K562 (cell line): Measurements from ENCODE around the gene SEC14L1. TPM values are rescaled to one million over a fixed set of nuclear protein-coding genes. Genes with fewer than 3 reads are reported as not detected.
"Not testable (repeated sequence)": the region's sequence is repeated elsewhere in the genome, so short reads cannot be mapped to it uniquely, and the experiment has no call there.

ENCODE experiments used
- ATAC-seq: fragments of 200-7000 bp; cut with Tn5 transposase; 3 replicates; pipeline ENCODE4 v1.9.1; 2020; ENCODE audit warnings: moderate library complexity
- BruUV-seq: library from RNA; stranded (reverse); fragments of 400-500 nt; replicated peaks from 2 replicates; lab custom pipeline; 2021; lab: Mats Ljungman, UMichigan
- CTCF ChIA-PET: fragments of 300-600 bp; formaldehyde crosslinking; extraction: SDS; loops from one replicate; lab custom pipeline; 2021; ENCODE audit warnings: low intra/inter-chr PET ratio; lab: Yijun Ruan, JAX
- POLR2A ChIA-PET: fragments of 300-600, 350-650 bp; sonication (Branson Sonifier 250); formaldehyde crosslinking; extraction: SDS; loops from one replicate; lab custom pipeline; 2021; ENCODE audit warnings: antibody characterized with exemption, inconsistent platforms; lab: Yijun Ruan, JAX
- DNase-seq, 4 experiments: peaks; one replicate each; pipeline versions ENCODE4 v3.0.0 to v3.0.0-alpha.2; 2011 to 2018; ENCODE audit warnings: low spot score in 3 of 4, mixed read lengths in 3 of 4; ENCODE audit errors: extremely low read depth in 1 of 4
- FAIRE-seq: peaks from 2 replicates; lab custom pipeline; 2011; peaks lifted over from hg19 to GRCh38; lab: Jason Lieb, UNC
- H2AFZ ChIP-seq: 2 replicates; pipeline ENCODE4 v1.6.0; 2011; ENCODE audit warnings: low read depth, low read length, control low read depth, inconsistent platforms
- H3K27ac ChIP-seq: fragments of 200-600 bp; 3 replicates; pipeline ENCODE4 v1.8.0; 2011; ENCODE audit warnings: low read depth, mild to moderate bottlenecking, control low read depth, inconsistent platforms, low read length, moderate library complexity, mixed read lengths; ENCODE audit errors: extremely low read depth
- H3K27me3 ChIP-seq, 2 experiments: fragments of 300-600 bp in 1 of 2; 2 replicates in 1 of 2; 3 replicates in 1 of 2; pipeline versions ENCODE4 v1.6.0 to v1.8.0; 2011; ENCODE audit warnings: inconsistent platforms in 2 of 2, low read length in 2 of 2, mild to moderate bottlenecking in 1 of 2, mixed read lengths in 1 of 2, moderate library complexity in 1 of 2; ENCODE audit not compliant: control insufficient read depth in 2 of 2, insufficient read depth in 2 of 2
- H3K36me3 ChIP-seq: fragments of 300-600 bp; 3 replicates; pipeline ENCODE4 v1.8.0; 2011; ENCODE audit warnings: mild to moderate bottlenecking, low read length, inconsistent platforms; ENCODE audit not compliant: control insufficient read depth, insufficient read depth
- H3K4me1 ChIP-seq, 2 experiments: fragments of 200-600 bp in 1 of 2; replicated peaks in 1 of 2; 2 replicates in 1 of 2; 3 replicates in 1 of 2; pipeline versions ENCODE4 v1.5.1 to v1.8.0; 2011; ENCODE audit warnings: inconsistent platforms in 2 of 2, low read length in 2 of 2, mild to moderate bottlenecking in 1 of 2, mixed read lengths in 1 of 2, moderate library complexity in 1 of 2; ENCODE audit not compliant: control insufficient read depth in 2 of 2, insufficient read depth in 2 of 2
- H3K4me2 ChIP-seq: 2 replicates; pipeline ENCODE4 v1.6.1; 2011; ENCODE audit warnings: low read length, control low read depth, inconsistent platforms, mixed read lengths; ENCODE audit not compliant: insufficient read depth
- H3K4me3 ChIP-seq: fragments of 200-600 bp; sonication (generic), shearing (Covaris generic); 2 replicates; pipeline ENCODE4 v1.5.1; 2016; ENCODE audit warnings: control low read depth, inconsistent platforms
- H3K79me2 ChIP-seq: fragments of 200-600 bp; 3 replicates; pipeline ENCODE4 v1.8.0; 2011; ENCODE audit warnings: low read length, inconsistent platforms; ENCODE audit not compliant: control insufficient read depth, insufficient read depth
- H3K9ac ChIP-seq, 2 experiments: 2 replicates each; pipeline versions ENCODE4 v1.6.0 to v1.6.1; 2011; ENCODE audit warnings: low read depth in 2 of 2, low read length in 2 of 2, control low read depth in 1 of 2, inconsistent platforms in 1 of 2, mild to moderate bottlenecking in 1 of 2, mixed read lengths in 1 of 2; ENCODE audit not compliant: insufficient read depth in 1 of 2
- H3K9me1 ChIP-seq: one replicate; pipeline ENCODE4 v1.6.0; 2011; ENCODE audit warnings: inconsistent platforms, mild to moderate bottlenecking, low read length, moderate library complexity; ENCODE audit not compliant: control insufficient read depth, insufficient read depth
- H3K9me3 ChIP-seq: replicated peaks from 2 replicates; pipeline ENCODE4 v1.5.1; 2011; ENCODE audit warnings: low read depth, low read length, inconsistent platforms; ENCODE audit not compliant: control insufficient read depth, insufficient read depth
- H4K20me1 ChIP-seq: replicated peaks from 2 replicates; pipeline ENCODE4 v1.6.1; 2011; ENCODE audit warnings: low read length, inconsistent platforms, mixed read lengths; ENCODE audit not compliant: control insufficient read depth, insufficient read depth
- EZH2 ChIP-seq: IDR thresholded peaks from 2 replicates; pipeline ENCODE4 v1.6.1; 2012; ENCODE audit warnings: low read depth, mild to moderate bottlenecking, inconsistent platforms, low read length, borderline replicate concordance
- SAFB2 ChIP-seq: fragments of 200-400 bp; formaldehyde crosslinking; IDR thresholded peaks from 2 replicates; pipeline ENCODE4 v1.6.1; 2018; ENCODE audit warnings: borderline replicate concordance, low read length, low read depth, moderate library complexity; ENCODE audit not compliant: severe bottlenecking
- WGBS: fragments of 100-300 bp; shearing (Covaris generic); methylation state at CpG from one replicate; pipeline ENCODE4 v1.1.6; 2016; ENCODE audit warnings: low coverage, mixed read lengths; ENCODE audit not compliant: insufficient coverage; ENCODE audit errors: missing lambda C conversion rate; 5-methylcytosine and 5-hydroxymethylcytosine counted together
- in situ Hi-C: fragments of 300-500 bp; cut with MboI; formaldehyde crosslinking; loops from 4 replicates; pipeline ENCODE4 v1.15.0; 2018; ENCODE audit warnings: inconsistent platforms, mixed read lengths
- intact Hi-C: fragments of 100-400 bp; cut with micrococcal nuclease; formaldehyde crosslinking; loops from 2 replicates; pipeline ENCODE4 v1.14.2; 2022
- polyA plus RNA-seq, 8 experiments: library from polyadenylated mRNA; depleted of rRNA in 4 of 8; stranded (reverse) in 5 of 8; unstranded in 3 of 8; fragments of >200 nt; fragmentation: Nextera tagmentation in 2 of 8; fragmentation: Illumina TruSeq in 1 of 8; extraction: Ambion mirVana in 2 of 8; extraction: Trizol in 1 of 8; gene quantifications; 2 replicates each; pipeline versions ENCODE4 v1.2.1 to v1.2.3, GENCODE V29; 2011 to 2014; ENCODE audit warnings: inconsistent platforms in 1 of 8, missing spikeins in 1 of 8
- total RNA-seq, 7 experiments: library from RNA; depleted of rRNA in 6 of 7; stranded (reverse); fragments of >200 nt in 6 of 7; fragmentation: Illumina TruSeq in 2 of 7; extraction: Trizol in 2 of 7; gene quantifications; 2 replicates each; pipeline versions ENCODE4 v1.2.1 to v1.2.3, GENCODE V29; 2011 to 2021; ENCODE audit warnings: low replicate concordance in 1 of 7
- TF ChIP-seq, protein P1 (sequence below), 3 experiments: IDR thresholded peaks in 2 of 3; conservative IDR thresholded peaks in 1 of 3; 2 replicates each; pipeline ENCODE4 v1.5.1; 2011 to 2012; ENCODE audit warnings: low read length in 3 of 3, mild to moderate bottlenecking in 3 of 3, control low read depth in 2 of 3, improper control_type of control experiment in 1 of 3, inconsistent platforms in 1 of 3, low read depth in 1 of 3, mixed read lengths in 1 of 3, moderate library complexity in 1 of 3; ENCODE audit not compliant: insufficient read depth in 2 of 3

Gene SEC14L1
- total and polyA plus RNA-seq, 9 of the 15 experiments (the other 6 are each of a cell fraction or from before 2014, with no cell fraction given): 3.1 to 39.7 (median 15.2) TPM

DNA sequence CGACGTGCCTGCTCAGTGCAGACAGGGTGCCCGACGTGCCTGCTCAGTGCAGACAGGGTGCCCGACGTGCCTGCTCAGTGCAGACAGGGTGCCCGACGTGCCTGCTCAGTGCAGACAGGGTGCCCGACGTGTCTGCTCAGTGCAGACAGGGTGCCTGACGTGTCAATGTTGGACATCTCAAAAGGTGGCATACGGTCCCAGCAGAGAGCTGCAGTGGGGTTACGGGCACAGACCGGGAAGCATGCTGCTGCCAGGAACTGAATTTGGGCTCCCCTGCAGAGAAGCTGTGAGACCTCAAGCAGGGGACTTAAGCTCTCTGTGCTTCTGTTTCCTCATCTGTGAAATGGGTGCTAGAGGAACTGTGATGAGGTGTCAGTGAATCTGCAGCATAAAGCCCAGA, 115.2 kb downstream of the SEC14L1 start:
- BruUV-seq, H3K9me1 ChIP-seq, ATAC-seq, H3K79me2 ChIP-seq, H3K4me2 ChIP-seq, intact Hi-C loops, H3K36me3 ChIP-seq, H4K20me1 ChIP-seq, H3K9me3 ChIP-seq, H3K27ac ChIP-seq, DNase-seq, CTCF ChIA-PET, H3K9ac ChIP-seq, H3K4me3 ChIP-seq, FAIRE-seq, H2AFZ ChIP-seq: not testable (repeated sequence)
- TF ChIP-seq EZH2: peak; percentile 70; the same call in 1 of the 2 replicates
- POLR2A ChIA-PET: interaction anchor here (0.5 to 1.0 kb wide), 2 partner anchors 18 to 145 kb away, joined by 3 read pairs; no protein-coding TSS in a partner anchor
- peaks cover 0 to 16% of the 10 kb centered on the region in 2 experiments; a peak in 2 of 5 replicates for H3K4me1 ChIP-seq
- in situ Hi-C loops: loop anchor here (10.0 kb wide), 1 partner anchor 251 kb away; no protein-coding TSS in a partner anchor
- H3K27me3 ChIP-seq: peaks cover 36 to 68% of the 10 kb centered on the region in 2 experiments
- 1% methylated on average over 10 of the region's 14 CpGs for WGBS

DNA sequence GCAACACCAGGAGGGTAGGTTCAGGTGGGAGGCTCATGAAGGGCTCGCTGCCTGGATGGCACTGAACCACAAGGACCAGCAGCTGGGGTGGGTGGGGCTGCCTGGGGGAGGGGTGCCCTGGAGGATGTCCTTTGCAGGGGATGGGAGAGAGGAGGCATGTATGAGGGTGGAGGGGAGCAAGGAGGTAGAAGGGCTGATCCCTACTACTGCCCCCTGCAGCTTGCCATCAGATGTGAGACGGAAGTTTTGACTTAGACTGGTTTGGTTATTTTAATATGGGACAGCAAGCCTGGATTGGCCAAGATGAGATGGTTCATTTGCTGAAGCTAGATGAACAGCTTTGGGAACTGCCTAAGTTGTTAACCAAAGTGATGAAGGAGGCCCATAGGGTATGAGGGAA, 115.9 kb downstream of the SEC14L1 start:
- BruUV-seq: no TSS peak
- H4K20me1 ChIP-seq: no peaks in the 10 kb centered on the region
- no peak overlapping the region for H3K9ac ChIP-seq
- intact Hi-C loops: no loop called here
- POLR2A ChIA-PET: interaction anchor here (0.5 to 0.7 kb wide), 2 partner anchors 248 to 521 kb away, joined by 3 to 4 read pairs; no protein-coding TSS in a partner anchor
- H3K36me3 ChIP-seq: no peaks in the 10 kb centered on the region
- H3K9me1 ChIP-seq: no peaks in the 10 kb centered on the region
- H3K79me2 ChIP-seq: no peaks in the 10 kb centered on the region
- H3K4me3 ChIP-seq: no peak overlapping the region
- in situ Hi-C loops: loop anchor here (10.0 kb wide), 1 partner anchor 252 kb away; no protein-coding TSS in a partner anchor
- ATAC-seq (peak; percentile 37; the same call in 1 of the 3 replicates), DNase-seq (peak in 2 of 4 experiments; percentile 39 to 43), FAIRE-seq (no peak)
- H3K4me1 ChIP-seq: peaks cover 0 to 16% of the 10 kb centered on the region in 2 experiments; a peak in 2 of 5 replicates
- TF ChIP-seq SAFB2: no peak
- TF ChIP-seq, protein P1, sequence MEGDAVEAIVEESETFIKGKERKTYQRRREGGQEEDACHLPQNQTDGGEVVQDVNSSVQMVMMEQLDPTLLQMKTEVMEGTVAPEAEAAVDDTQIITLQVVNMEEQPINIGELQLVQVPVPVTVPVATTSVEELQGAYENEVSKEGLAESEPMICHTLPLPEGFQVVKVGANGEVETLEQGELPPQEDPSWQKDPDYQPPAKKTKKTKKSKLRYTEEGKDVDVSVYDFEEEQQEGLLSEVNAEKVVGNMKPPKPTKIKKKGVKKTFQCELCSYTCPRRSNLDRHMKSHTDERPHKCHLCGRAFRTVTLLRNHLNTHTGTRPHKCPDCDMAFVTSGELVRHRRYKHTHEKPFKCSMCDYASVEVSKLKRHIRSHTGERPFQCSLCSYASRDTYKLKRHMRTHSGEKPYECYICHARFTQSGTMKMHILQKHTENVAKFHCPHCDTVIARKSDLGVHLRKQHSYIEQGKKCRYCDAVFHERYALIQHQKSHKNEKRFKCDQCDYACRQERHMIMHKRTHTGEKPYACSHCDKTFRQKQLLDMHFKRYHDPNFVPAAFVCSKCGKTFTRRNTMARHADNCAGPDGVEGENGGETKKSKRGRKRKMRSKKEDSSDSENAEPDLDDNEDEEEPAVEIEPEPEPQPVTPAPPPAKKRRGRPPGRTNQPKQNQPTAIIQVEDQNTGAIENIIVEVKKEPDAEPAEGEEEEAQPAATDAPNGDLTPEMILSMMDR (IDR thresholded peaks at IDR 0.05 in 2 of 3, conservative IDR thresholded peaks at IDR 0.05 in 1 of 3; ENCODE audit: insufficient read depth in 2 of 3, low read depth in 1 of 3, low read length in 3 of 3): peak; percentile 13 to 22 (median 14); a peak in 1 of 6 replicates
- TF ChIP-seq, all 486 proteins: peak for 1
- Histone ChIP-seq H3K9me3 (no peaks in the 10 kb centered on the region), H2AFZ (no peak overlapping the region), H3K4me2 (no peak overlapping the region), H3K27ac (no peak overlapping the region), H3K27me3 (peaks cover 32 to 65% of the 10 kb centered on the region in 2 experiments)
- 0% methylated on average over 2 of the region's 2 CpGs for WGBS
- CTCF ChIA-PET: no interaction called here
